Thymus (tissue), 11 donors: Measurements from ENCODE around the gene VDR. TPM values are rescaled to one million over a fixed set of nuclear protein-coding genes. Genes with fewer than 3 reads are reported as not detected.
"Not testable (repeated sequence)": the region's sequence is repeated elsewhere in the genome, so short reads cannot be mapped to it uniquely, and the experiment has no call there.

ENCODE experiments used
- DNase-seq, 9 donors: peaks; one replicate each; pipeline ENCODE4 v3.0.0-alpha.2; 2013; ENCODE audit warnings: low spot score in 9 of 9, low read depth in 6 of 9, missing footprints in 1 of 9
- H3K27ac ChIP-seq, 2 donors: one replicate each; pipeline ENCODE4 v1.5.1; 2013; ENCODE audit warnings: control low read depth in 1 of 2, low read depth in 1 of 2, low read length in 1 of 2, mild to moderate bottlenecking in 1 of 2, moderate library complexity in 1 of 2
- H3K27me3 ChIP-seq, 2 donors: one replicate each; pipeline ENCODE4 v1.5.1; 2013; ENCODE audit warnings: low read length in 1 of 2; ENCODE audit not compliant: control insufficient read depth in 2 of 2, insufficient read depth in 1 of 2
- H3K36me3 ChIP-seq, 2 donors: one replicate each; pipeline ENCODE4 v1.5.1; 2013; ENCODE audit warnings: low read length in 1 of 2, mild to moderate bottlenecking in 1 of 2, moderate library complexity in 1 of 2; ENCODE audit not compliant: control insufficient read depth in 2 of 2, insufficient read depth in 2 of 2
- H3K4me1 ChIP-seq, 2 donors: one replicate each; pipeline ENCODE4 v1.5.1; 2013; ENCODE audit warnings: low read length in 2 of 2; ENCODE audit not compliant: control insufficient read depth in 2 of 2, insufficient read depth in 2 of 2
- H3K4me3 ChIP-seq, 2 donors: one replicate each; pipeline ENCODE4 v1.5.1; 2013; ENCODE audit warnings: low read length in 2 of 2, control low read depth in 1 of 2, mild to moderate bottlenecking in 1 of 2
- H3K9me3 ChIP-seq, 2 donors: one replicate each; pipeline ENCODE4 v1.5.1; 2013; ENCODE audit warnings: low read length in 1 of 2, mild to moderate bottlenecking in 1 of 2; ENCODE audit not compliant: control insufficient read depth in 2 of 2, insufficient read depth in 1 of 2
- WGBS: extraction: QIAGEN DNeasy Blood & Tissue Kit; methylation state at CpG from one replicate; pipeline ENCODE4 v1.1.7; 2013; 5-methylcytosine and 5-hydroxymethylcytosine counted together
- polyA plus RNA-seq: library from polyadenylated mRNA; stranded (reverse); fragments of 200-250 nt; gene quantifications from one replicate; pipeline ENCODE4 v1.2.3, GENCODE V29; 2013
- total RNA-seq: library from RNA; stranded (reverse); fragments of 120-200 nt; gene quantifications from one replicate; pipeline ENCODE4 v1.2.4, GENCODE V29; 2013
- donor health status: healthy.

Gene VDR
- total and polyA plus RNA-seq, 2 donors, result 1.5 to 3.8 TPM

DNA sequence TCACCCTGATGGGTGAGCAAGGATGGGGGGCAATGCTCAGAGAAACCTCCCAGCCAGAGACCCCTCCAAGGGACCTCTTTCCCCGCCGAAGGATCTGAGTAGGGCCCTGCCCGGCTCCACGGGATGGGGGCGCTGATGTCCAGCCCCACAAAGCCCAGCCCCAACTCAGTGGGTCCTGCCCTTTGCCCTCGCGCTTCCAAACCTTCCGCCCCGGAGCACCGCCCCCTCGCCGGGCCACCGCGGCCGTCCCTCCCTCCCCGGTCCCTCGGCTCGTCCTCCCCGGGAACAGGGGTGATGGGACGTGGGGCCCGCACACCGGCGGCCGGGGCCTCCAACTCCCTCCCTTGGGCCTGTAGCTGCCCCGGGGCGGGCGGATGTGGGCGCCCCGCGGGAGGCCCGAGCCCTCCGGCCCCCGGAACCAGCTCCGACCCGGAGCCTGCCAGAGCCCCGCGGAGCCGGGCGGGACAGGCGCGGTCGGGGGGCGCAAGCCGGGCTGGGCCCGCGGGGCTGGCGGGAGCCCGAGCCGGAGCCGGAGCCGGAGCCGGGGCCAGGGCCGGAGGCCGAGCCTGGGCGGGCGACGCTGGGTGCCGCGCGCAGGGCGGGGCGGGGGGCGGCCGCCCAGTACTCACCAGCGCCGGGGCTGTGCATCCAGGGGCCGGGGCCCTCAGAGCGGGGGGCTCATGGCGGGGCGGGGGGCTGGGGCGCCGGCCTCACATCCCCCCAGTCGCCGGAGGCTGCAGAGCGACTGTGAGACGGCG lies 85.5 kb downstream of the VDR start:
- no peaks in the 10 kb centered on the region for H3K9me3 ChIP-seq
- peaks cover 14 to 30% of the 10 kb centered on the region in 2 donors for H3K36me3 ChIP-seq
- no peaks in the 10 kb centered on the region for H3K27me3 ChIP-seq
- DNase-seq, result no peak
- peak overlapping the region; percentile 92 to 93 for H3K27ac ChIP-seq
- under 1% methylated on average over 77 of the region's 77 CpGs for WGBS
- peaks cover 55 to 82% of the 10 kb centered on the region in 2 donors for H3K4me1 ChIP-seq
- H3K4me3 ChIP-seq, result peak overlapping the region; percentile 74 to 97

DNA sequence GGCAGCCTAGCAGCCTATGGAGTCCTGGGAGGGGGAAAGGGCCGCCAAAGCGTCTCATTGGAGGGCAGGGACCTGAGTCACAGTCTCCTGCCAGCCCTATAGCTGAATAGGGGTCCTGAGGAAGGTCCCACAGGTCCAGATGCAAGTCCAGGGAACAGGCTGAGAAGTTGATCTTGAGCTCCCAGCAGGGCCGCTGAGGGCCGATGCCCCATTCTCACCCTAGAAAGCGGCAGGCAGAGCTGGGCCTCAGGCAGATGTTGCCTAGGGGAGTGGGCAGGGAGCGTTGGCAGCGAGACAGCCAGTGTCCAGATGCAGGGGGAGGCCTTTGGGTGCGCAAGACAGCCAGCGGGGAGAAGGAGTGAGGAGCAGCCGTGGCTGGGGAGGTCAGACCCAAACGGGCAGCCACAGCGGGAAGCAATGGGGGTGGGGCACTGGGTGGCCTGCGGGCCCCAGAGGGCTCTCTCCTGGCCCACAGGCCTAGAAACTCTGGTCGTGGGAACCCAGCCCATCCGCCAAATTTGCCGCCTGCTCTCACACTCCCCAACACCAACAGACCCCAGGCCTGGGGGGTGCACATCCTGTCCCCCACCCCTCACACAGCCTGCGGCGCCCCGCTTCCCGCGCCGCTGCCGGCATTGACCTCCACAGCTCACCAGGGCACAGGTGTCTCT lies 86.2 kb downstream of the VDR start:
- Histone ChIP-seq H3K4me3 (peak overlapping the region; percentile 67 to 97), H3K4me1 (peaks cover 57 to 82% of the 10 kb centered on the region in 2 donors), H3K27ac (peak overlapping the region; percentile 92 to 93), H3K27me3 (no peaks in the 10 kb centered on the region), H3K36me3 (peaks cover 18 to 37% of the 10 kb centered on the region in 2 donors), H3K9me3 (no peaks in the 10 kb centered on the region)
- 3% methylated on average over 23 of the region's 23 CpGs for WGBS
- peak in 3 of 9 donors; percentile 68 to 84 (median 72) for DNase-seq

DNA sequence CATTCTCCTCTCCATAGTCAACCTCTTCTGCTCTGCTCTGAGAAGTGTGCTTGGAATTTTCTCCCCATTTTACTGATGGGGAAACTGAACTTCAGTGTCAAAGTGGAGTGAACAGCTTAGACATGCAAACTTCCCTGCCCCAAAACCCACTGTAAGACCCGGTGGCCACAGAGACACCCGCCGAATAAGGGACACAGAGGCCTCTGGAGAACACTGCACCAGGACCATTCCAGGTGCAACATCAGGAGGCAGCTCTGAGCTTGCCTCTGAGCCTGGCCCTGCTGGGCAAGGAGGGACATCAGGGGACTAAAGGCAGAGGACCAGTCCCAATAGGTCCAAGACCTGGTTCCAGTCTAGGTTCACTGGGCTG lies 86.8 kb downstream of the VDR start:
- WGBS, result 34% methylated on average over 3 of the region's 3 CpGs
- H3K9me3 ChIP-seq, result no peaks in the 10 kb centered on the region
- H3K27ac ChIP-seq, result peak overlapping the region; percentile 92 to 93
- peaks cover 18 to 41% of the 10 kb centered on the region in 2 donors for H3K36me3 ChIP-seq
- peaks cover 53 to 81% of the 10 kb centered on the region in 2 donors for H3K4me1 ChIP-seq
- no peak for DNase-seq
- H3K4me3 ChIP-seq, result peak overlapping the region; percentile 67 to 97
- H3K27me3 ChIP-seq, result no peaks in the 10 kb centered on the region

DNA sequence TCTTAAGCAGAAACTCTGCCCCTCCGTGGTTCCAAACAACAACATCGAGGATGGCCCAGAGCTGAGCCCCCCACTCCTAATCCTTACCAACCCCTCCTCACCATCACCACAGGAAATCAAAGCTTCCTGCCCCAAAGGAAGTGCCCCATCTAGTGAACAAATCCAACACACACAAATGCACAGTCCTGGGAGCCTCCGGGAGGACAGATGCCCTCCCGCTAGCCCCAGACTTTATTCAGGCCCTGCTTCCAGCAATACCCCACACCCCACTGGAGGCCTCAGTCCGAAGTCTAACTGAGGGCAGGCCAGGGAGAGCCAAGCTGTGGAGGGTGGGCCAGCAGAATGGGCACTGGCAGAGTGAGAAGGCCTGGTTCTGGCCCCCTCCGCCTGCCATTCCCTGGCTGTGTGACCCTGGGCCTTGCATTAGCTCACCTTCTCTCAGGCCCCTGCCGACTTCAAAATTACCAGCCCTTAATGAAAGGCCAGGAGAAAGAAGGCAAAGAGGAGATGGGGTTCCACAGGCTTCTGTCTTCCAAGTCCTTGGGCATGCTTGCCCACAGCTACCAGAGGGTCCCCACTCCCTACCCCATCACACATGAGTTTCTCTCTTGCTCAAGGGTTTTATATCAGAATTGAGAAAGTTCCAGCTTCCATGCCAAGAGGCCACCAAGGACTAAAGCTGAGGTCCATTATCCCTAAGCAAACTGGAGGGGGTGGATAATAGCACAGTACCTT lies 87.4 kb downstream of the VDR start:
- Histone ChIP-seq H3K27ac (peak overlapping the region; percentile 92 to 93), H3K4me1 (peaks cover 51 to 80% of the 10 kb centered on the region in 2 donors), H3K9me3 (no peaks in the 10 kb centered on the region), H3K4me3 (peak overlapping the region; percentile 67 to 97), H3K36me3 (peaks cover 18 to 45% of the 10 kb centered on the region in 2 donors), H3K27me3 (no peaks in the 10 kb centered on the region)
- peak in 1 of 9 donors; percentile 65 for DNase-seq
- WGBS, result 16% methylated on average over 7 of the region's 7 CpGs

DNA sequence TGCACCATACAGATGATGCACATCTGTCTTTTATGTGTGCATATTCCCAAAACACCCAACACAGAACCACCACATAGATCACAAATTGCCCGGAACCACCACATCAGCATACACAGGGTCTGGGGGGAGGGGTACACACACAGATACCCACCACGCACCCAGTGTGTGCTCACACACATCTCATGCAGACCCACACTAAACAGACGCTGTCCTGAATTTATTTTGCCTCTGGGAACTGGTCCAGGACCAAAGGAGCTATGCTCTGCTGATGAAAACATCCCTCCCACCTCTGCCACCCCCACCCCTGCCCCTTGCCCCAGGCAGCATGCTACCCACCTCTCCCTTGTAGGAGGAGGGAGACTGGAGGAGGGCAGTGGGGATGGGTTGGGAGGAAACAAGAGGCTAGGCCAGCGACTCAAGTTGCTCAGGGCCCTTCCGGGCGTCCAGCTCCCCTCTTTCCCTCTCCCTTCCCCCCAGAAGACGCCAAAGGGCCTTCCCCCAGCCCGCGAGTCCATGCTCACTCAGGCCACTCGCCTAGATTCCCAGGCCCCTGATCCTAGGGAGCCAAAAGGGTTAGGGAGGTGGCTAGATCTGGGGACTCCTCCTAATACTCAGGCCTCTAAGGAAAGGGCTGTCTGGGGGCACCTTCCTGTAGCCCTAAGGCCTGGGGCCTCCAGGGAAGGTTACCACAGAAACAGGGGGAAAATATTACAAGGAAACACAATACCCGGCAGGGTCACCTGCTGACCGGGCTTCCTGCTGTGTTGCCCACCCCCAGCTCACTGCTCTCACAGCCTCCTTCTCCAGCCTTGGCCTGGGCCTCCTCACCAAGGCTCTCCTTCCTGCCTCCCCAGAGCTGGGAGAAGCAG lies 88.2 kb downstream of the VDR start:
- Histone ChIP-seq H3K4me1 (peaks cover 50 to 80% of the 10 kb centered on the region in 2 donors), H3K9me3 (no peaks in the 10 kb centered on the region), H3K36me3 (peaks cover 20 to 53% of the 10 kb centered on the region in 2 donors), H3K4me3 (peak overlapping the region; percentile 67 to 97), H3K27me3 (no peaks in the 10 kb centered on the region), H3K27ac (peak overlapping the region; percentile 92 to 93)
- WGBS, result 42% methylated on average over 12 of the region's 12 CpGs
- no peak for DNase-seq

DNA sequence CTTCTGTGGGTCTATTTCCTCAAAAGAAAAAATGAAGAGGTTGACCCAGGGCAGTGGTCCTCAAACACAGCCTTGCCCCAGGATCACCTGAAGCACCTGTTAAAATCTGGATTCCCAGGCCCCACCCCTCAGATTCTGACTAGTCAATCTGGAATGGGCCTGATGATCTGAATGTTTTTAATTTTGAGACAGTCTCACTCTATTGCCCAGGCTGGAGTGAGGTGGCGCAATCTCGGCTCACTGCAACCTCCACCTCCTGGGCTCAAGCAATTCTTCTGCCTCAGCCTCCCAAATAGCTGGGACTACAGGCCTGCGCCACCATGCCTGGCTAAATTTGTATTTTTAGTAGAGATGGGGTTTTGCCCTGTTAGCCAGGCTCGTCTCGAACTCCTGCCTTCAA lies 89.3 kb downstream of the VDR start:
- Histone ChIP-seq H3K27ac (peak overlapping the region in 1 of 2 donors; percentile 97), H3K4me1 (peaks cover 50 to 80% of the 10 kb centered on the region in 2 donors), H3K36me3 (peaks cover 24 to 65% of the 10 kb centered on the region in 2 donors), H3K4me3 (peak overlapping the region in 1 of 2 donors; percentile 72)
- not testable (repeated sequence) for H3K27me3 ChIP-seq, DNase-seq, H3K9me3 ChIP-seq
- 95% methylated on average over 5 of the region's 5 CpGs for WGBS

DNA sequence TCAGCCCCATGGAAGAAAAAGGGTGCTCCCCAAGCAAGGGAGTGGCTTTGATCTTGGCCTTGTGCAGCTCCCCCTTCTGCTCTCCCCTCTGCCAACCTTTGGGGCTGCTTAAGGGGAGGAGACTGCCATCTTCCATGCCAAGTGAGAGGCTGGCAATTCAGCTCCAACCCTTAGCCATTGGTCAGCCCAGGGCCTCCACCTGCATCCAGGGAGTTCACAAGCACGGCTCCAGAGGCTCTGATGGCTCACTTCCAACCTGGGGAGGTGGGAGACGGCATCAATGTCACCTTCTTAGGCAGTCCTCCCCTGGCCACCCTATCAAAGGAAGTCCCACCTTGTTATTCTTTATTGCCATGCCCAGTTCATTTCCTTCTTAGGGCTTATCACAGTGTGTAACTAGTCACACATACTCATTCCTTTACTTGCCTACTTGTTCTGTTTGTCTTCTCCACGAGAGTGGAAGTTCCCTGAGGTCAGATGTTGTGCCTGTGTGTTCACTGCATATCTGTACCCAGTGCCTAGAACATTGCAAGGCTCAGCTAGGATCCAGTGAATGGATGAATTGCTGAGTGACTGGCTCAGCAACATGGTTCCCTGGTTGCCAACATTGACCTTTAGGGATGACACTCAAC lies 90.1 kb downstream of the VDR start:
- H3K27ac ChIP-seq, result peak overlapping the region; percentile 97 to 99
- 86% methylated on average over 3 of the region's 3 CpGs for WGBS
- peaks cover 24 to 71% of the 10 kb centered on the region in 2 donors for H3K36me3 ChIP-seq
- H3K9me3 ChIP-seq, result no peaks in the 10 kb centered on the region
- peaks cover 57 to 84% of the 10 kb centered on the region in 2 donors for H3K4me1 ChIP-seq
- H3K27me3 ChIP-seq, result no peaks in the 10 kb centered on the region
- peak overlapping the region; percentile 69 to 72 for H3K4me3 ChIP-seq
- no peak for DNase-seq
